ENCODE results near the gene COL4A2.

DNA sequence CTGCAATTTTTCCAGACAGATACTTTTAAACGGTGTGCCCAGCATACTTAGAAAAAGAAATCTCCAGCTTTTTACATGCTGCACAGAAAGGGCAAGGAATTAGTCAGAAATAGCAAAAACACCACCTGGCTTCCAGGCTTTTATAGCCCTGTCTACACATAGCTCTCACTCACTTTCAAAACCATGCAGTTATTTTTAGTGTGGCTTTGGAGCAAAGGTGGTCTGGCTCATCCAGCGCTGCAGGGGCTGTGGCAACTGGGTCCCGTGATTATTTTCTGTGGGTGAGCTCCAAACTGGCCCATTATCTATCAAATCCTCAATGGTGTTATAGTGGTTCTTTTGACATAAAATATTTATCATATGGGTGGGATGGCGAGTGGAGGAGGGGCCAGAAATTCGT is 57.0 kb downstream of the COL4A2 start:
- TF ChIP-seq, protein P1, sequence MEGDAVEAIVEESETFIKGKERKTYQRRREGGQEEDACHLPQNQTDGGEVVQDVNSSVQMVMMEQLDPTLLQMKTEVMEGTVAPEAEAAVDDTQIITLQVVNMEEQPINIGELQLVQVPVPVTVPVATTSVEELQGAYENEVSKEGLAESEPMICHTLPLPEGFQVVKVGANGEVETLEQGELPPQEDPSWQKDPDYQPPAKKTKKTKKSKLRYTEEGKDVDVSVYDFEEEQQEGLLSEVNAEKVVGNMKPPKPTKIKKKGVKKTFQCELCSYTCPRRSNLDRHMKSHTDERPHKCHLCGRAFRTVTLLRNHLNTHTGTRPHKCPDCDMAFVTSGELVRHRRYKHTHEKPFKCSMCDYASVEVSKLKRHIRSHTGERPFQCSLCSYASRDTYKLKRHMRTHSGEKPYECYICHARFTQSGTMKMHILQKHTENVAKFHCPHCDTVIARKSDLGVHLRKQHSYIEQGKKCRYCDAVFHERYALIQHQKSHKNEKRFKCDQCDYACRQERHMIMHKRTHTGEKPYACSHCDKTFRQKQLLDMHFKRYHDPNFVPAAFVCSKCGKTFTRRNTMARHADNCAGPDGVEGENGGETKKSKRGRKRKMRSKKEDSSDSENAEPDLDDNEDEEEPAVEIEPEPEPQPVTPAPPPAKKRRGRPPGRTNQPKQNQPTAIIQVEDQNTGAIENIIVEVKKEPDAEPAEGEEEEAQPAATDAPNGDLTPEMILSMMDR (IDR thresholded peaks at IDR 0.05) = no peak
- TF ChIP-seq POLR2A (IDR thresholded peaks at IDR 0.05) (no peak), POLR2AphosphoS5 (IDR thresholded peaks at IDR 0.05) (no peak)
